Stomach smooth muscle (tissue), 2 donors: ENCODE data around the gene TMOD1.
A peak's percentile ranks its signal among the peaks of the same experiment; 100 is the strongest.
"Not testable (repeated sequence)": the region's sequence is repeated elsewhere in the genome, so short reads cannot be mapped to it uniquely, and the experiment has no call there.

Experiments used
- H3K27ac ChIP-seq: one replicate; pipeline ENCODE4 v1.7.0; 2013; ENCODE audit warnings: mild to moderate bottlenecking, low read length, inconsistent platforms
- H3K27me3 ChIP-seq, 2 donors: one replicate each; pipeline ENCODE4 v1.7.0; 2013; ENCODE audit warnings: low read length in 2 of 2; ENCODE audit not compliant: insufficient read depth in 2 of 2, control insufficient read depth in 1 of 2
- H3K36me3 ChIP-seq, 2 donors: one replicate each; pipeline ENCODE4 v1.7.0; 2013; ENCODE audit warnings: low read length in 2 of 2; ENCODE audit not compliant: control insufficient read depth in 2 of 2, insufficient read depth in 2 of 2
- H3K4me1 ChIP-seq: one replicate; pipeline ENCODE4 v1.7.0; 2013; ENCODE audit warnings: low read length; ENCODE audit not compliant: control insufficient read depth, insufficient read depth
- H3K4me3 ChIP-seq, 2 donors: one replicate each; pipeline ENCODE4 v1.7.0; 2013; ENCODE audit warnings: low read length in 2 of 2
- H3K9ac ChIP-seq, 2 donors: one replicate each; pipeline ENCODE4 v1.7.0; 2013; ENCODE audit warnings: low read length in 2 of 2, mild to moderate bottlenecking in 1 of 2
- H3K9me3 ChIP-seq, 2 donors: one replicate each; pipeline ENCODE4 v1.7.0; 2013; ENCODE audit warnings: low read length in 2 of 2; ENCODE audit not compliant: control insufficient read depth in 2 of 2
- donor health status: healthy.
- donor health status: Pancreatic carcinoma.

Gene TMOD1

GRCh38 chr9:97501177-97501971 lies at the start of gene TMOD1:
TMOD1 (plus strand) TSS chr9:97501666; CDS start chr9:97524189, 22,523 bp downstream.
- Histone ChIP-seq H3K9ac (peak within 1 kb of the TSS; percentile 76 to 83), H3K27ac (peak within 1 kb of the TSS; percentile 88), H3K9me3 (no peaks in the 10 kb centered on the region), H3K36me3 (peaks cover 0 to 7% of the 10 kb centered on the region in 2 donors), H3K4me1 (peaks cover 47% of the 10 kb centered on the region), H3K4me3 (peak within 1 kb of the TSS; percentile 91 to 93), H3K27me3 (no peaks in the 10 kb centered on the region)

GRCh38 chr9:97453573-97453972 lies 47.9 kb upstream of the TMOD1 start:
- H3K9ac ChIP-seq, H3K9me3 ChIP-seq, H3K4me1 ChIP-seq, H3K4me3 ChIP-seq, H3K36me3 ChIP-seq, H3K27me3 ChIP-seq, H3K27ac ChIP-seq: not testable (repeated sequence)

- not testable (repeated sequence) for H3K27me3 ChIP-seq
These were observed 44.6 kb upstream of the TMOD1 start for GRCh38 chr9:97456841-97457240.

GRCh38 chr9:97459326-97459725 lies 42.1 kb upstream of the TMOD1 start:
- no peak overlapping the region for H3K27ac ChIP-seq
- H3K4me3 ChIP-seq: no peak overlapping the region
- H3K4me1 ChIP-seq: no peaks in the 10 kb centered on the region
- peaks cover 2 to 3% of the 10 kb centered on the region in 2 donors for H3K36me3 ChIP-seq
- H3K9me3 ChIP-seq: no peaks in the 10 kb centered on the region
- H3K27me3 ChIP-seq: no peaks in the 10 kb centered on the region
- H3K9ac ChIP-seq: no peak overlapping the region

More at GRCh38 chr9:97456841-97457240, 44.6 kb upstream of the TMOD1 start:
- not testable (repeated sequence) for H3K9me3 ChIP-seq, H3K36me3 ChIP-seq, H3K4me1 ChIP-seq, H3K27ac ChIP-seq, H3K4me3 ChIP-seq, H3K9ac ChIP-seq

GRCh38 chr9:97462159-97462558 lies 39.3 kb upstream of the TMOD1 start:
- H3K9me3 ChIP-seq: no peaks in the 10 kb centered on the region
- H3K9ac ChIP-seq: no peak overlapping the region
- no peak overlapping the region for H3K27ac ChIP-seq
- peaks cover 6 to 9% of the 10 kb centered on the region in 2 donors for H3K36me3 ChIP-seq
- no peak overlapping the region for H3K4me3 ChIP-seq
- no peaks in the 10 kb centered on the region for H3K4me1 ChIP-seq
- no peaks in the 10 kb centered on the region for H3K27me3 ChIP-seq

GRCh38 chr9:97462914-97463313 lies 38.6 kb upstream of the TMOD1 start:
- Histone ChIP-seq H3K27me3 (no peaks in the 10 kb centered on the region), H3K4me1 (no peaks in the 10 kb centered on the region), H3K27ac (no peak overlapping the region), H3K4me3 (no peak overlapping the region), H3K9me3 (no peaks in the 10 kb centered on the region), H3K36me3 (peaks cover 6 to 9% of the 10 kb centered on the region in 2 donors), H3K9ac (no peak overlapping the region)

- Histone ChIP-seq H3K9me3 (no peaks in the 10 kb centered on the region), H3K27me3 (no peaks in the 10 kb centered on the region), H3K36me3 (peaks cover 3 to 13% of the 10 kb centered on the region in 2 donors), H3K9ac (peak overlapping the region; percentile 1 to 60), H3K27ac (peak overlapping the region; percentile 77), H3K4me1 (peaks cover 16% of the 10 kb centered on the region), H3K4me3 (no peak overlapping the region)
These were observed 32.6 kb upstream of the TMOD1 start for GRCh38 chr9:97468658-97469448.

- Histone ChIP-seq H3K4me1 (peaks cover 16% of the 10 kb centered on the region), H3K27me3 (no peaks in the 10 kb centered on the region), H3K36me3 (peaks cover 9 to 15% of the 10 kb centered on the region in 2 donors), H3K4me3 (no peak overlapping the region), H3K9ac (no peak overlapping the region), H3K9me3 (no peaks in the 10 kb centered on the region), H3K27ac (peak overlapping the region; percentile 25)
These were observed 31.4 kb upstream of the TMOD1 start for GRCh38 chr9:97470076-97470475.

GRCh38 chr9:97473717-97474116 lies 27.7 kb upstream of the TMOD1 start:
- no peak overlapping the region for H3K4me3 ChIP-seq
- H3K27me3 ChIP-seq: no peaks in the 10 kb centered on the region
- H3K9me3 ChIP-seq: no peaks in the 10 kb centered on the region
- peaks cover 12% of the 10 kb centered on the region for H3K4me1 ChIP-seq
- no peak overlapping the region for H3K9ac ChIP-seq
- H3K36me3 ChIP-seq: peaks cover 7 to 8% of the 10 kb centered on the region in 2 donors
- H3K27ac ChIP-seq: no peak overlapping the region

- H3K27me3 ChIP-seq: no peaks in the 10 kb centered on the region
- peaks cover 7 to 8% of the 10 kb centered on the region in 2 donors for H3K36me3 ChIP-seq
- no peak overlapping the region for H3K27ac ChIP-seq
- no peak overlapping the region for H3K9ac ChIP-seq
- no peak overlapping the region for H3K4me3 ChIP-seq
- peaks cover 7% of the 10 kb centered on the region for H3K4me1 ChIP-seq
- H3K9me3 ChIP-seq: no peaks in the 10 kb centered on the region
These were observed 27.0 kb upstream of the TMOD1 start for GRCh38 chr9:97474372-97474925.
